ENCODE measurements around the gene GRIA3.

GRCh38 chrX:123190096-123190495 lies 6.0 kb downstream of the GRIA3 start:
- no peak for TF ChIP-seq CTCF (IDR thresholded peaks at IDR 0.05)
- no peak for TF ChIP-seq POLR2A (IDR thresholded peaks at IDR 0.05)
